ENCODE data around the gene ASIC5. TPM values are rescaled to one million over a fixed set of nuclear protein-coding genes. Genes with fewer than 3 reads are reported as not detected.

The ASIC5 gene
- polyA plus RNA-seq, 3 donors, result not detected

GRCh38 chr4:155887045-155887444 is 21.0 kb upstream of the ASIC5 start:
- H3K27me3 ChIP-seq (ENCODE audit: control insufficient read depth in 2 of 2, insufficient read depth in 2 of 2, low read length in 2 of 2), result no peaks in the 10 kb centered on the region
- no peak for DNase-seq
- no peak overlapping the region for H3K9ac ChIP-seq (ENCODE audit: insufficient read depth, low read length, poor library complexity, severe bottlenecking)
- H4K20me1 ChIP-seq (ENCODE audit: insufficient read depth, low read length), result no peaks in the 10 kb centered on the region
- H3K79me2 ChIP-seq (ENCODE audit: insufficient read depth, low read length), result no peaks in the 10 kb centered on the region
- no peak overlapping the region for H3K4me2 ChIP-seq (replicated peaks; ENCODE audit: extremely low read depth, low read length, poor library complexity, severe bottlenecking)
- Mint-ChIP-seq H3K27ac (no peak overlapping the region), H3K27me3 (ENCODE audit: low read depth in 3 of 3) (no peaks in the 10 kb centered on the region), H3K4me3 (no peak overlapping the region), H3K4me1 (no peaks in the 10 kb centered on the region), H3K9me3 (peaks cover 0 to 9% (median 5%) of the 10 kb centered on the region in 7 donors), H3K36me3 (no peaks in the 10 kb centered on the region)
- H3K4me3 ChIP-seq (replicated peaks in 1 of 3; ENCODE audit: low read depth in 2 of 3, low read length in 3 of 3), result no peak overlapping the region
- no peak for TF ChIP-seq CTCF (IDR thresholded peaks at IDR 0.05)
- peaks cover 0 to 5% of the 10 kb centered on the region in 2 donors for H3K9me3 ChIP-seq (replicated peaks in 1 of 2; ENCODE audit: control insufficient read depth in 1 of 2, insufficient read depth in 1 of 2, low read length in 2 of 2)
- H3K27ac ChIP-seq (ENCODE audit: low read depth in 1 of 2, low read length in 2 of 2), result no peak overlapping the region
- H2AFZ ChIP-seq (ENCODE audit: insufficient read depth, low read depth, low read length, poor library complexity, severe bottlenecking), result no peak overlapping the region
- intact Hi-C loops (cut with micrococcal nuclease), result no loop called here
- H3K4me1 ChIP-seq (ENCODE audit: control insufficient read depth in 1 of 2, insufficient read depth in 2 of 2, low read length in 2 of 2), result no peaks in the 10 kb centered on the region
- H3K36me3 ChIP-seq (replicated peaks in 1 of 2; ENCODE audit: control insufficient read depth in 1 of 2, insufficient read depth in 2 of 2, low read length in 2 of 2), result no peaks in the 10 kb centered on the region
- no CpG with 5 or more reads among the region's 1 CpG for WGBS (ENCODE audit: insufficient coverage)

- H3K4me3 Mint-ChIP-seq, result no peak overlapping the region
- H3K9ac ChIP-seq (ENCODE audit: insufficient read depth, low read length, poor library complexity, severe bottlenecking), result no peak overlapping the region
Measured at GRCh38 chr4:155885666-155886065, 19.6 kb upstream of the ASIC5 start.

More at GRCh38 chr4:155885666-155886065, 19.6 kb upstream of the ASIC5 start:
- 100% methylated on average over 1 of the region's 6 CpGs for WGBS (ENCODE audit: insufficient coverage)
- no peak overlapping the region for H3K27ac ChIP-seq (ENCODE audit: low read depth in 1 of 2, low read length in 2 of 2)
- H3K79me2 ChIP-seq (ENCODE audit: insufficient read depth, low read length), result no peaks in the 10 kb centered on the region
- no peaks in the 10 kb centered on the region for H3K27me3 ChIP-seq (ENCODE audit: control insufficient read depth in 2 of 2, insufficient read depth in 2 of 2, low read length in 2 of 2)
- H2AFZ ChIP-seq (ENCODE audit: insufficient read depth, low read depth, low read length, poor library complexity, severe bottlenecking), result no peak overlapping the region
- no peak for DNase-seq
- H3K36me3 Mint-ChIP-seq, result no peaks in the 10 kb centered on the region
- H3K4me3 ChIP-seq (replicated peaks in 1 of 3; ENCODE audit: low read depth in 2 of 3, low read length in 3 of 3), result no peak overlapping the region
- no peaks in the 10 kb centered on the region for H3K36me3 ChIP-seq (replicated peaks in 1 of 2; ENCODE audit: control insufficient read depth in 1 of 2, insufficient read depth in 2 of 2, low read length in 2 of 2)
- H3K4me1 ChIP-seq (ENCODE audit: control insufficient read depth in 1 of 2, insufficient read depth in 2 of 2, low read length in 2 of 2), result no peaks in the 10 kb centered on the region
- intact Hi-C loops (cut with micrococcal nuclease), result no loop called here
- no peaks in the 10 kb centered on the region for H4K20me1 ChIP-seq (ENCODE audit: insufficient read depth, low read length)
- TF ChIP-seq CTCF (IDR thresholded peaks at IDR 0.05), result no peak
- H3K9me3 Mint-ChIP-seq, result peaks cover 0 to 7% (median 3%) of the 10 kb centered on the region in 7 donors
- peaks cover 0 to under 1% of the 10 kb centered on the region in 2 donors for H3K9me3 ChIP-seq (replicated peaks in 1 of 2; ENCODE audit: control insufficient read depth in 1 of 2, insufficient read depth in 1 of 2, low read length in 2 of 2)
- no peaks in the 10 kb centered on the region for H3K27me3 Mint-ChIP-seq (ENCODE audit: low read depth in 3 of 3)
- H3K27ac Mint-ChIP-seq, result no peak overlapping the region
- H3K4me2 ChIP-seq (replicated peaks; ENCODE audit: extremely low read depth, low read length, poor library complexity, severe bottlenecking), result no peak overlapping the region
- H3K4me1 Mint-ChIP-seq, result no peaks in the 10 kb centered on the region
